Measurements from ENCODE around the gene LMF1. TPM values are rescaled to one million over a fixed set of nuclear protein-coding genes. Genes with fewer than 3 reads are reported as not detected.

LMF1 gene
- total RNA-seq, 1 donor from 2014 or later, result 21.4 TPM

DNA sequence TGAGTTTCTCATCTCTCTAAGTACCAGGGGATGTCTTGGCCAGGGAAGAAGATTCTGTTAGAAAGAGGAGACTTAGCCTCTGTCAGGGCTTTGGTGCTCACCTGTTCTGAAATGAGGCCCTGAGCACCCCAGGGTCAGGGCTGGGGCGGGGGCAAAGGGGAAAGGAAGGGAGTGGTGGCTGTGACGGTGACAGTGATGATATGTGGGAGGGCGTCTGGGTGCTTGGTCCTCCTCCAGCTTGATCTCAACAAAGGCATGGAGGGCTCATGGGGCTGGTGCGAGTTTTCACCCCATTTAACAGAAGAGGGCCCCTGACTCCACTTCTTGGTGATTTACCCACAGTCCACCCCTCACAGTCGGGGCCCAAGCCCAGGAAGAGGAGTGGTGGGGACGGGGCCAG is 25.9 kb upstream of the LMF1 start:
- peaks cover 15% of the 10 kb centered on the region for H3K4me1 Mint-ChIP-seq (ENCODE audit: unreplicated experiment)
- no peaks in the 10 kb centered on the region for H3K9me3 Mint-ChIP-seq
- H3K4me3 Mint-ChIP-seq, result peak overlapping the region; percentile 68
- H3K27ac Mint-ChIP-seq, result peak overlapping the region; percentile 67
- H3K27me3 Mint-ChIP-seq, result peaks cover 15% of the 10 kb centered on the region
- no peak for DNase-seq (ENCODE audit: extremely low spot score, unreplicated experiment)
- TF ChIP-seq, protein P1, sequence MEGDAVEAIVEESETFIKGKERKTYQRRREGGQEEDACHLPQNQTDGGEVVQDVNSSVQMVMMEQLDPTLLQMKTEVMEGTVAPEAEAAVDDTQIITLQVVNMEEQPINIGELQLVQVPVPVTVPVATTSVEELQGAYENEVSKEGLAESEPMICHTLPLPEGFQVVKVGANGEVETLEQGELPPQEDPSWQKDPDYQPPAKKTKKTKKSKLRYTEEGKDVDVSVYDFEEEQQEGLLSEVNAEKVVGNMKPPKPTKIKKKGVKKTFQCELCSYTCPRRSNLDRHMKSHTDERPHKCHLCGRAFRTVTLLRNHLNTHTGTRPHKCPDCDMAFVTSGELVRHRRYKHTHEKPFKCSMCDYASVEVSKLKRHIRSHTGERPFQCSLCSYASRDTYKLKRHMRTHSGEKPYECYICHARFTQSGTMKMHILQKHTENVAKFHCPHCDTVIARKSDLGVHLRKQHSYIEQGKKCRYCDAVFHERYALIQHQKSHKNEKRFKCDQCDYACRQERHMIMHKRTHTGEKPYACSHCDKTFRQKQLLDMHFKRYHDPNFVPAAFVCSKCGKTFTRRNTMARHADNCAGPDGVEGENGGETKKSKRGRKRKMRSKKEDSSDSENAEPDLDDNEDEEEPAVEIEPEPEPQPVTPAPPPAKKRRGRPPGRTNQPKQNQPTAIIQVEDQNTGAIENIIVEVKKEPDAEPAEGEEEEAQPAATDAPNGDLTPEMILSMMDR (conservative IDR thresholded peaks at IDR 0.05), result no peak
- H3K36me3 Mint-ChIP-seq, result no peaks in the 10 kb centered on the region

- Mint-ChIP-seq H3K36me3 (no peaks in the 10 kb centered on the region), H3K9me3 (no peaks in the 10 kb centered on the region), H3K4me1 (ENCODE audit: unreplicated experiment) (peaks cover 15% of the 10 kb centered on the region), H3K4me3 (peak overlapping the region; percentile 48), H3K27me3 (peaks cover 16% of the 10 kb centered on the region), H3K27ac (peak overlapping the region; percentile 52)
- no peak for DNase-seq (ENCODE audit: extremely low spot score, unreplicated experiment)
- TF ChIP-seq, protein P1 (conservative IDR thresholded peaks at IDR 0.05), result no peak
These were observed 25.0 kb upstream of the LMF1 start for GRCh38 chr16:995783-996182.

DNA sequence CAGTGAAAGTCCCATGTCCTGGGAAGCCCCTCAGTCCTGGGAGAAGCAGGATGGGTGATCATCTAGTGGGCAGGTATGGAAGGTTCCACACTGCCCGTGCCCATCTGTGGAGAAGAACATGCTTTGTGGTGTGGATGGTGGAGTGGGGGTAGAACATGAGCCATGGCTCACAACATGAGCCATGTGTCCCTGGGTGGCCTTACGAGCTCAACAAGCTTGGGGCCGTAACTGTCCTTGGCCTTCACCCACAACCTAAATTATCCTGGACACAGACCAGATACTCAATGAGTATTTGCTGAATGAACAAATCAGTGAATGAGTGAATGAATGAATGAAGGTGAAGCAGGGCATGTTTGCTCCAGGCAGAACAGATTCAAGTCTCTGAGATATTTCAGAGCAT is 24.3 kb upstream of the LMF1 start:
- no peak overlapping the region for H3K27ac Mint-ChIP-seq

GRCh38 chr16:993731-994130 is 22.9 kb upstream of the LMF1 start:
- Mint-ChIP-seq H3K27me3 (peaks cover 16% of the 10 kb centered on the region), H3K36me3 (no peaks in the 10 kb centered on the region), H3K4me3 (no peak overlapping the region), H3K4me1 (ENCODE audit: unreplicated experiment) (peaks cover 15% of the 10 kb centered on the region), H3K27ac (no peak overlapping the region), H3K9me3 (no peaks in the 10 kb centered on the region)
- TF ChIP-seq, protein P1 (conservative IDR thresholded peaks at IDR 0.05), result no peak
- DNase-seq (ENCODE audit: extremely low spot score, unreplicated experiment), result no peak

More for the DNA sequence above, 24.3 kb upstream of the LMF1 start:
- no peak overlapping the region for H3K4me3 Mint-ChIP-seq
- H3K27me3 Mint-ChIP-seq, result peaks cover 16% of the 10 kb centered on the region
- TF ChIP-seq, protein P1 (conservative IDR thresholded peaks at IDR 0.05), result no peak
- peaks cover 15% of the 10 kb centered on the region for H3K4me1 Mint-ChIP-seq (ENCODE audit: unreplicated experiment)
- no peaks in the 10 kb centered on the region for H3K9me3 Mint-ChIP-seq
- no peak for DNase-seq (ENCODE audit: extremely low spot score, unreplicated experiment)
- H3K36me3 Mint-ChIP-seq, result no peaks in the 10 kb centered on the region

GRCh38 chr16:991773-992172 is 21.0 kb upstream of the LMF1 start:
- no peak overlapping the region for H3K27ac Mint-ChIP-seq
- TF ChIP-seq, protein P1 (conservative IDR thresholded peaks at IDR 0.05), result no peak
- H3K36me3 Mint-ChIP-seq, result no peaks in the 10 kb centered on the region
- peaks cover 16% of the 10 kb centered on the region for H3K27me3 Mint-ChIP-seq
- H3K4me1 Mint-ChIP-seq (ENCODE audit: unreplicated experiment), result peaks cover 15% of the 10 kb centered on the region
- DNase-seq (ENCODE audit: extremely low spot score, unreplicated experiment), result no peak
- no peaks in the 10 kb centered on the region for H3K9me3 Mint-ChIP-seq
- H3K4me3 Mint-ChIP-seq, result no peak overlapping the region

GRCh38 chr16:991345-991744 is 20.6 kb upstream of the LMF1 start:
- no peak overlapping the region for H3K27ac Mint-ChIP-seq
- H3K4me3 Mint-ChIP-seq, result no peak overlapping the region
- H3K9me3 Mint-ChIP-seq, result no peaks in the 10 kb centered on the region
- H3K27me3 Mint-ChIP-seq, result peaks cover 13% of the 10 kb centered on the region
- TF ChIP-seq, protein P1 (conservative IDR thresholded peaks at IDR 0.05), result no peak
- no peak for DNase-seq (ENCODE audit: extremely low spot score, unreplicated experiment)
- H3K4me1 Mint-ChIP-seq (ENCODE audit: unreplicated experiment), result peaks cover 14% of the 10 kb centered on the region
- no peaks in the 10 kb centered on the region for H3K36me3 Mint-ChIP-seq
